T-helper 1 cell treated with Interleukin-12 subunit alpha and Interleukin-12 subunit beta and Interleukin-4 antibody, amounts not matched to agents 30 μg/mL and 1 μg/mL, for 36 hours (primary cell): ENCODE results near the gene EFNA1.

Source experiments
- H3K27ac Mint-ChIP-seq: one replicate; pipeline ENCODE4 v1.8.0; 2021; ENCODE audit warnings: mild to moderate bottlenecking, mixed read lengths
- H3K27me3 Mint-ChIP-seq: one replicate; pipeline ENCODE4 v1.8.0; 2021; ENCODE audit warnings: low read depth, mixed read lengths
- H3K36me3 Mint-ChIP-seq: one replicate; pipeline ENCODE4 v1.8.0; 2021; ENCODE audit warnings: low read depth, mixed read lengths
- H3K4me1 Mint-ChIP-seq: one replicate; pipeline ENCODE4 v1.8.0; 2021; ENCODE audit warnings: low read depth, mixed read lengths
- H3K4me3 Mint-ChIP-seq: one replicate; pipeline ENCODE4 v1.8.0; 2021; ENCODE audit warnings: mild to moderate bottlenecking, moderate library complexity, mixed read lengths
- H3K9me3 Mint-ChIP-seq: one replicate; pipeline ENCODE4 v1.8.0; 2021; ENCODE audit warnings: mixed read lengths

The EFNA1 gene

GRCh38 chr1:155127105-155127966 is at the start of gene EFNA1:
EFNA1 (plus strand) TSS chr1:155127876; CDS start chr1:155127978, 102 bp downstream.
- peaks cover 65% of the 10 kb centered on the region for H3K27me3 Mint-ChIP-seq
- H3K4me1 Mint-ChIP-seq = peaks cover 18% of the 10 kb centered on the region
- H3K27ac Mint-ChIP-seq = no peak within 1 kb of the TSS
- peaks cover 2% of the 10 kb centered on the region for H3K36me3 Mint-ChIP-seq
- no peaks in the 10 kb centered on the region for H3K9me3 Mint-ChIP-seq
- H3K4me3 Mint-ChIP-seq = peak within 1 kb of the TSS; percentile 70

- peaks cover 43% of the 10 kb centered on the region for H3K27me3 Mint-ChIP-seq
- no peak within 1 kb of the TSS for H3K27ac Mint-ChIP-seq
- H3K4me3 Mint-ChIP-seq = peak within 1 kb of the TSS; percentile 57
- peaks cover 29% of the 10 kb centered on the region for H3K4me1 Mint-ChIP-seq
- H3K9me3 Mint-ChIP-seq = no peaks in the 10 kb centered on the region
- H3K36me3 Mint-ChIP-seq = peaks cover 5% of the 10 kb centered on the region
Measured at GRCh38 chr1:155078469-155079209, 49.0 kb upstream of the EFNA1 start, which contains the start of gene EFNA3. EFNA3 (plus strand) TSS chr1:155078837; CDS start chr1:155078942, 105 bp downstream.

GRCh38 chr1:155079210-155079486 is 48.5 kb upstream of the EFNA1 start:
- Mint-ChIP-seq H3K9me3 (no peaks in the 10 kb centered on the region), H3K27me3 (peaks cover 48% of the 10 kb centered on the region), H3K27ac (no peak overlapping the region), H3K4me3 (peak overlapping the region; percentile 57), H3K4me1 (peaks cover 29% of the 10 kb centered on the region), H3K36me3 (peaks cover 5% of the 10 kb centered on the region)

GRCh38 chr1:155079487-155080311 is 48.0 kb upstream of the EFNA1 start:
- H3K4me3 Mint-ChIP-seq = peak overlapping the region; percentile 57
- peaks cover 5% of the 10 kb centered on the region for H3K36me3 Mint-ChIP-seq
- H3K27me3 Mint-ChIP-seq = peaks cover 48% of the 10 kb centered on the region
- H3K4me1 Mint-ChIP-seq = peaks cover 33% of the 10 kb centered on the region
- no peak overlapping the region for H3K27ac Mint-ChIP-seq
- H3K9me3 Mint-ChIP-seq = no peaks in the 10 kb centered on the region

GRCh38 chr1:155080312-155081228 is 47.1 kb upstream of the EFNA1 start:
- H3K36me3 Mint-ChIP-seq = peaks cover 5% of the 10 kb centered on the region
- H3K4me3 Mint-ChIP-seq = peak overlapping the region; percentile 73
- H3K4me1 Mint-ChIP-seq = peaks cover 37% of the 10 kb centered on the region
- no peaks in the 10 kb centered on the region for H3K9me3 Mint-ChIP-seq
- peaks cover 48% of the 10 kb centered on the region for H3K27me3 Mint-ChIP-seq
- no peak overlapping the region for H3K27ac Mint-ChIP-seq

GRCh38 chr1:155081472-155082300 is 46.0 kb upstream of the EFNA1 start:
- Mint-ChIP-seq H3K36me3 (peaks cover 5% of the 10 kb centered on the region), H3K27ac (peak overlapping the region; percentile 71), H3K9me3 (no peaks in the 10 kb centered on the region), H3K4me3 (peak overlapping the region; percentile 73), H3K4me1 (peaks cover 42% of the 10 kb centered on the region), H3K27me3 (peaks cover 48% of the 10 kb centered on the region)

- peaks cover 42% of the 10 kb centered on the region for H3K4me1 Mint-ChIP-seq
Measured at GRCh38 chr1:155082301-155083051, 45.2 kb upstream of the EFNA1 start.

GRCh38 chr1:155083052-155083541 is 44.6 kb upstream of the EFNA1 start:
- no peaks in the 10 kb centered on the region for H3K9me3 Mint-ChIP-seq
- H3K27ac Mint-ChIP-seq = no peak overlapping the region
- H3K4me1 Mint-ChIP-seq = peaks cover 38% of the 10 kb centered on the region
- H3K27me3 Mint-ChIP-seq = peaks cover 41% of the 10 kb centered on the region
- H3K4me3 Mint-ChIP-seq = no peak overlapping the region
- H3K36me3 Mint-ChIP-seq = peaks cover 5% of the 10 kb centered on the region

More at GRCh38 chr1:155082301-155083051, 45.2 kb upstream of the EFNA1 start:
- Mint-ChIP-seq H3K27me3 (peaks cover 47% of the 10 kb centered on the region), H3K4me3 (peak overlapping the region; percentile 56), H3K27ac (no peak overlapping the region), H3K9me3 (no peaks in the 10 kb centered on the region), H3K36me3 (peaks cover 5% of the 10 kb centered on the region)

GRCh38 chr1:155083865-155084721 is 43.6 kb upstream of the EFNA1 start:
- Mint-ChIP-seq H3K27ac (peak overlapping the region; percentile 88), H3K27me3 (peaks cover 36% of the 10 kb centered on the region), H3K4me1 (peaks cover 38% of the 10 kb centered on the region), H3K4me3 (peak overlapping the region; percentile 88), H3K36me3 (peaks cover 5% of the 10 kb centered on the region), H3K9me3 (no peaks in the 10 kb centered on the region)

GRCh38 chr1:155084722-155085503 is 42.8 kb upstream of the EFNA1 start:
- peaks cover 33% of the 10 kb centered on the region for H3K4me1 Mint-ChIP-seq
- H3K27ac Mint-ChIP-seq = peak overlapping the region; percentile 88
- H3K9me3 Mint-ChIP-seq = no peaks in the 10 kb centered on the region

GRCh38 chr1:155085504-155086127 is 42.1 kb upstream of the EFNA1 start:
- peaks cover 26% of the 10 kb centered on the region for H3K27me3 Mint-ChIP-seq
- peak overlapping the region; percentile 88 for H3K27ac Mint-ChIP-seq
- peaks cover 2% of the 10 kb centered on the region for H3K36me3 Mint-ChIP-seq
- peak overlapping the region; percentile 88 for H3K4me3 Mint-ChIP-seq
- H3K9me3 Mint-ChIP-seq = no peaks in the 10 kb centered on the region
- peaks cover 33% of the 10 kb centered on the region for H3K4me1 Mint-ChIP-seq

More at GRCh38 chr1:155084722-155085503, 42.8 kb upstream of the EFNA1 start:
- H3K27me3 Mint-ChIP-seq = peaks cover 28% of the 10 kb centered on the region
- H3K4me3 Mint-ChIP-seq = peak overlapping the region; percentile 88
- peaks cover 2% of the 10 kb centered on the region for H3K36me3 Mint-ChIP-seq
